Ishikawa (cell line): ENCODE data around the gene DNER.

ENCODE experiments used
- CEBPB ChIP-seq: IDR thresholded peaks from 2 replicates; pipeline ENCODE4 v1.6.1; 2012
- FOXM1 ChIP-seq: IDR thresholded peaks from 2 replicates; pipeline ENCODE4 v1.6.1; 2012; ENCODE audit warnings: low read depth, borderline replicate concordance
- YY1 ChIP-seq: IDR thresholded peaks from 2 replicates; pipeline ENCODE4 v1.6.1; 2012; ENCODE audit warnings: low read depth

DNA sequence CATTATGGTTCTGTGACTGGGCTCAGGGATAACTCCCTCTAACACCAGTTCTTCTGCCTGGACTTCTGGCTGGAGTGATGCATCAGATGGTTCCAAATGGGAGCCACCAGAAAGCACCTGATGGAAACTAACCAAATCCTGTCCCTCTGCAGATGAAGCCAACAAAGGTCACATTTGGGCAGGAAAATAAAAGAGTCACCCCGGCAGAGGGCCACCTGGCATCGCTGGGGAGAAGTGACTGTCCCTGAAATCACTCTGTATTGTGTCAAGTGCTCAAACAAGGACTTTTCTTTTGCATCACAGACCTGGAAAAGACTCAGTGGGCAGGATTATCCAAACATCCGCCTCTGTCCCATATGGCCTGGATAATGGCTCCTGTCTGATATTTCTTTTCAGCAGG lies 47.5 kb downstream of the DNER start:
- TF ChIP-seq YY1, result no peak
- TF ChIP-seq CEBPB, result no peak
- TF ChIP-seq FOXM1, result no peak
